Activated gamma-delta T cell treated with anti-CD3 and anti-CD28 coated beads, Interleukin-2, amount 50 U/mL, for 16 hours (primary cell): Measurements from ENCODE around the gene PILRA.
A peak's percentile ranks its signal among the peaks of the same experiment; 100 is the strongest.
"Not testable (repeated sequence)": the region's sequence is repeated elsewhere in the genome, so short reads cannot be mapped to it uniquely, and the experiment has no call there.

Source experiments
- DNase-seq: peaks from one replicate; pipeline ENCODE4 v3.0.0-alpha.2; 2020; ENCODE audit warnings: low read depth

PILRA gene

DNA sequence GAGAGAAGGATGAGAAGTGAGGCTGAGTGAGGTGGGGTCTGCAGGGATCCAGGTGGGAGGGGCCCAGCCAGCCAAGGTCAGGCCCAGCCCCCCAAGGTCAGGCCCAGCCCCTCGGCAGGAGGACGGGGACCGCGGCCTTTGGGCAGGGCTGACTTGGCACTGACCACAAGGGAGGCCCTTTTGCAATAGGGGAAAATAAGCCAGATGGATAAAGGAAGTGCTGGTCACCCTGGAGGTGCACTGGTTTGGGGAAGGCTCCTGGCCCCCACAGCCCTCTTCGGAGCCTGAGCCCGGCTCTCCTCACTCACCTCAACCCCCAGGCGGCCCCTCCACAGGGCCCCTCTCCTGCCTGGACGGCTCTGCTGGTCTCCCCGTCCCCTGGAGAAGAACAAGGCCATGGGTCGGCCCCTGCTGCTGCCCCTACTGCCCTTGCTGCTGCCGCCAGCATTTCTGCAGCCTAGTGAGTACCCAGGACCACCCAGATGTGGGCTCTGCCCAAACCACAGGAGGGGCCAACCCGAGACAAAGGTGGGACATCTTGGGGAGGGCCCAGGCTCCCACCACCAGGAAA lies at the start of gene PILRA:
PILRA (plus strand) TSS at position 227 of the 571 bp plus-strand sequence; CDS start at position 397, 170 bp downstream.
- no peak for DNase-seq

DNA sequence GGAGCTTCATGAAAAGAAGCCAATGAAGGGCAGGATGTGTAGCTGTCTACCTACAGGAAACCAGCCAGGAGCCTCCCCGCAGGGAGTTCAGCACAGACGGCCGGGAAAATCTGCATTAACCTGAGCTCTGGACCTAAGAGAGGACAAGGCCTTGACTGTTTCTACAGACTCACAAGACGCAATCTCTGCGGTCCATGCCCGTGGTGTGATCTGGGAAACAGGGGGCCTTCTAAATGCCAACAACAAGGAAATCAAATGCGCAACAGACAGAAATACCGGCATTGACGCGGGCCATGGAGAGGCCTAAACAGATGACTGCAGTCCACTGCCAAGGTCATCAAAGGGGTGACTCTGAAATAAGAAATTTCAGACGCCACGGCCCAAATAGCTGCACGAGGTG lies 49.1 kb upstream of the PILRA start:
- not testable (repeated sequence) for DNase-seq

- not testable (repeated sequence) for DNase-seq
These were observed 47.6 kb upstream of the PILRA start for GRCh38 chr7:100325671-100326070.

DNA sequence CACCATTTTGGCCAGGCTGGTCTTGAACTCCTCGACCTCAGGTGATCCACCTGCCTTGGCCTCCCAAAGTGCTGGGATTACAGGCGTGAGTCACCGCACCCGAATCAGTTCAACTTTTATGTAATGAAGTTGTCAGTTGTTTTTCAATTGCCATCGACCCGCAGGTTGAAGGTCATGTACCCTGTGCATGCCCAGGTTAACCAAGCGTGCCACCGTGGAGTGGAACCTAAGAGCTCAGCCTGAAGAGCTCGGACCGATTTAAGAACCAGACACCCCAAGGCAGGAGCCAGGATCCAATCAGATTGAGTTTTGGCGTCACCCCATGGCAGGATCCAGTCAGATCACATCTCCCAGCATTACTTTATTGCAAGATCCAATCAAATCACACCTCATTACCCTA lies 46.4 kb upstream of the PILRA start:
- not testable (repeated sequence) for DNase-seq

- DNase-seq, result peak; percentile 73
These were observed 37.5 kb upstream of the PILRA start for GRCh38 chr7:100335566-100336466.

DNA sequence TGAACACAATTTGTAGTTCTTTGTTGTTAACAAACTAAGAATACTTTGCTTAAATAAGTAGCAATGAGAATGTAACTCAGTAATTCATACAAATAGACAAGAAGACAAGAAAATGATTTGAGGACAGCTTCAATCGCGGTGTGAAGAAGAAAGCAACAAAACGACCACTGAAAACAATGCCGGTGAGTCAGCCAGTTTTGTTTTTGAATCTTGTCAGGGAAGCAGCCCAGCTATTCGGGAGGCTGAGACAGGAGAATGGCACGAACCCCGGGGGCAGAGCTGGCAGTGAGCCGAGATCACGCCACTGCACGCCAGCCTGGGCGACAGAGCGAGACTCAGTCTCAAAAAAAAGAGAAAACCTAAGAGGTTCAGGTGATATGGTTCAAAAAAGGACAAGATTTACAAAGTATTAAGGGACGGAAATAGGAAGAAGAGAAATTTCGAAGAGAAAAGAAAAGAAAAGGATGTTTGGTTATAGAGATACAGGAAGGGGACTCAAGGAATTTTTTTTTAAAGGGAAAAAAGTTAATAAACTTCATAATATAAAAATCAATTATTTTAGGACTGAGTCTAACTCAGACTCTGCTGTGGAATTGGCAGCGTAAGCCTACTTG lies 35.1 kb upstream of the PILRA start:
- DNase-seq, result not testable (repeated sequence)

DNA sequence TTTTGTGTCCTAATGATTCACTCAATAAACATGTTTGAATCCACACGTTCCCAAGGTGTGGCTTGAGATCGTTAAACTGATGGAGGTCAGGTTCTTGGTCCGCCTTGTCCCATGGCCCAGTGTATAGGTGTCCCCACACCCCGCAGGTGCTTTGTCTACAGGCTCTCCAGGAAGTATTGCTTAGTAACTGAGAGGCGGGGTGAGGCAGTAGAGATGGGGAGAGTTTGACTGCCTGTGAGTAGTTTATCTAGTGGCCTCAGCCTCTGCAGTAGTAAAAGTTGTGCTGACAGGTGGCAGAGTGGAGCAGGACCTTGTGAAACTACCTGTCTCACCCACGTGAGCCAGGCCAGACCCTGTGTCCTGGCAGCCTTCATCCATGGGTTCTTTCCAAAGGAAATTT lies 32.0 kb upstream of the PILRA start:
- not testable (repeated sequence) for DNase-seq

GRCh38 chr7:100342765-100343164 lies 30.5 kb upstream of the PILRA start:
- no peak for DNase-seq

DNA sequence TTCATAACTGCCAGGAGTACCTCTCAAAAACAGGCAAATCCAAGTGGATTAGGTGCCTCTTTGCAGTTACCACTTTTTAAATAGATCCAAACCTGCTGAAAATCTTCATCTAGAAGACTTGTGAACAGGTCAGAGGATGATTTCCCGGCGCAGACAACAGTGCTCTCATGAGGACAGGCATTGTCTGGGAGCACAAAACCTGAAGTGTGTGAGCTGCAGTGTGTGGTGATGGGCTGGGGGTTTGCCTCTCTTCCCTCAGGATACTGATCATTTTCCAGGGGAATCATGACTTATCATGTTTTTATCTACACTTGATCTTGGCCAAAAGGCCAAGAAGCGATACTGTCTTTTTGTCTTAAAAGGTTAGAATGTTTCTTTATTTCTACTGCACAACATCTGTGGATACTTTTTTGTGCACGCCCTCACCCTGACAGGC lies 29.1 kb upstream of the PILRA start:
- DNase-seq, result not testable (repeated sequence)

- DNase-seq, result peak; percentile 72
These were observed 28.6 kb upstream of the PILRA start for GRCh38 chr7:100344560-100345287.

DNA sequence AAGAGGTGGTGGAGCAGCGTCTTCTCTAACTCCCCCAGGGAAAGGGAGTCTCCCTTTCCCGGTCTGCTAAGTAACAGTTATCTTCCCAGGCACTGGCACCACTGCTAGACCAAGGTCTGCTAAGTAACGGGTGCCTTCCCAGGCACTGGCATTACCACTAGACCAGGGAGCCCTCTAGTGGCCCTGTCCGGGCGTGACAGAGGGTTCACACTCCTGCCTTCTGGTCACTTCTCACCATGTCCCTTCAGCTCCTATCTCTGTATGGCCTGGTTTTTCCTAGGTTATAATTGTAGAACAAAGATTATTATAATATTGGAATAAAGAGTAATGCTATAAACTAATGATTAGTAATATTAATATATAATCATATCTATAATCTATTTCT lies 28.0 kb upstream of the PILRA start:
- peak; percentile 54 for DNase-seq

DNA sequence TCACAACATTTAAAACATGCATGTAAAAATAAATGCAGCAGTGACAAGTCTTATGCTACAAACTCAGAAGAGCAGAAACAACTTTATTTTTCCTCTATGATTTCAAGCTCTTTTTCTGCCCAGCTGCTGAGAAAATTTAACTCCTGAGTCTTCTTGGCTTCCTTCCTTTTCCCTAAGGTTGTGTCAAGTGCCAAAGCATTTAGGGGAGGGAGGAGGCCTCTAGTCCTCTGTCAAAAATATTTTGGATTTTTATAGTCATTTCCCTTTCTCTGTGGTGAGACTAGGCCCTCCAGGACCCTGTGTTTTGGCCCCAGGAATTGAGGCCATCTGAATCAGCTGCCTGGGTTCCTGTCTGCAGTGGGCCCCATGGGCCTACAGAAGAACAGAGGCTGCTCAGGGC lies 26.4 kb upstream of the PILRA start:
- no peak for DNase-seq

- no peak for DNase-seq
These were observed 24.5 kb upstream of the PILRA start for GRCh38 chr7:100348805-100349204.

- DNase-seq, result no peak
These were observed 23.5 kb upstream of the PILRA start for GRCh38 chr7:100349757-100350156.

GRCh38 chr7:100351657-100352058 lies 21.6 kb upstream of the PILRA start:
- DNase-seq, result no peak

DNA sequence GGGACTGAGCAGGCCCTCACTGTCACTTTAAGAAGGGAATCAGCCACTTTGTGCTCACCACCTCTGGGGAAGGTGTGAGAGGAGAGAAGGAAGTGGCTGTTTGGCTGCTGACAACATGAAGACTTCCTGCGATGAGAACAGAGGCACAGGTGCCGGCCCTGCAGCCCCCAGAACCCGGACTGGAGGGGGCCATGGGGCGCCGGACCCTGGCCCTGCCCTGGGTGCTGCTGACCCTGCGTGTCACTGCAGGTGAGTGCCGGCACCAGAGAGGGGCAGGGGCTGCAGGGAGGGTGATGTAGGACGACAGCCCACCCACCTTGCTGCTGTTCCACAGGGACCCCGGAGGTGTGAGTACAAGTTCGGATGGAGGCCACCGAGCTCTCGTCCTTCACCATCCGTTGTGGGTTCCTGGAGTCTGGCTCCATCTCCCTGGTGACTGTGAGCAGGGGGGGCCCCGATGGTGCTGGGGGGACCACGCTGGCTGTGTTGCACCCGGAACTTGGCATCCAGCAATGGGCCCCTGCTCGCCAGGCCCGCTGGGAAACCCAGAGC lies 21.0 kb upstream of the PILRA start:
- DNase-seq, result not testable (repeated sequence)

GRCh38 chr7:100352984-100353684 lies 20.2 kb upstream of the PILRA start:
- no peak for DNase-seq

DNA sequence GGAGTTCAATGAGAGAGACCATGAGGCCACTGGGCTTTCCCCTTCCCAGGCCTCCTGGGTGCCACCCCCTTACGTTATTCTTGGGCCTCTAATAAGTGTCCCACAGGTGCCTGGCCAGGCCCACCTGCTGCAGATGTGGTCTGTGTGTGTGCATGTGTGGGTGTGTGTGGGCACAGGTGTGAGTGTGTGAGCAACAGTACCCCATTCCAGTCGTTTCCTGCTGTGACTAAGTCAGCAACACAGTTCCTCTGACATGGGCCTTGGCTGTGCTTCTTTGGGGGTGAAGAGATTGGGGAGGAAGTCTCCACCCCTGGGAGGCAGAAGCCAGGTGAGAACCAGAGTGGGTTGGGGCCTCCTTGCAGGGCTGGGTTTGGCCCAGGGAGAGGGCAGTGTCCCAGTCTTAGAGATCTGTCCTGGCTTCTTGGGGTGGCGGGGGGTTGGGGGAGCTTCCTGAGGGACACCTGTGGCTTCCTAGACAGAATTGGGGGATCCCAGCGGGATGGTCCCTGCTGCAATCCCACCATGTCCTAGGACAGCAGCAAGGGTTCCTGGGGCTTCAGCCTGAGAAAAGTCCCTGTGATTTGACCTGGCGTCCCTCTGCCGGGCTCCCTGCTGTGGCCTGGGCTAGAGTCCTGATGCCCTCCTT lies 19.5 kb upstream of the PILRA start:
- DNase-seq, result peak; percentile 50

DNA sequence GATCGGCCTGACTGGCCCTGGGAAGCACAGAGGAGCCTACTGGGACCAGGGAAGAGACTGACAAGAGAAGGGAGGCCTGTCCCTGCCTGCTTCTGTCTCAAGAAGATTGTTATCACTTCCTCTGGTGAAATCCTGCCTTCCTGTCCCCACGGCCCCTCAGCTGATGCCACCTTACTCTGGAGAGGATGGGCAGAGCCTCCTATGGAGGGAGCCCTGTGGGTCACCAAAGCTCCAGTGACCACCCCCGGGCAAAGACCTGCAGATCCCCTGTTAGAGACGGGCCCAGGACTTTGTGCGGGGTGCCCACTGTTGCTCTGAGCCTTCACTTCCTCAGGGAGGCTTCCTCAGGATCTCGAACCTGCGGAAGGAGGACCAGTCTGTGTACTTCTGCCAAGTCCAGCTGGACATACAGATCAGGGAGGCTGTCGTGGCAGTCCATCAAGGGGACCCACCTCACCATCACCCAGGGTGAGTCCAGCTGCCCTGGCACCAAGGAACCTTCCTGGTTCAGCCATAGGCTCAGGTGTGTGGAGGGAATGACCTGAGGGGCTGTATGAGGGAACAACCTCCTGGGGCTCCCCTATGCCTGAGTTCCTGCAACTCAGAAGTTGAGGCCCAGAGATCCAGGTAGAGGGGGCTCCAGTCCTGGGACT lies 16.7 kb upstream of the PILRA start:
- DNase-seq, result no peak

GRCh38 chr7:100357131-100357561 lies 16.1 kb upstream of the PILRA start:
- no peak for DNase-seq
